LNCaP clone FGC (cell line): ENCODE measurements around the gene MYO1E.

ENCODE experiments used
- DNase-seq: peaks from one replicate; pipeline ENCODE4 v3.0.0-alpha.2; 2011; ENCODE audit warnings: low read depth
- H3K4me3 ChIP-seq: 2 replicates; pipeline ENCODE4 v1.5.1; 2011; ENCODE audit warnings: mild to moderate bottlenecking, low read depth, low read length, control low read depth
- TF ChIP-seq, protein P1 (sequence below): IDR thresholded peaks from 2 replicates; pipeline ENCODE4 v1.5.1; 2012; ENCODE audit warnings: mild to moderate bottlenecking; ENCODE audit not compliant: control insufficient read depth, insufficient read depth; ENCODE audit errors: extremely low read depth

The MYO1E gene

GRCh38 chr15:59217876-59218498 is 154.7 kb downstream of the MYO1E start:
- TF ChIP-seq, protein P1, sequence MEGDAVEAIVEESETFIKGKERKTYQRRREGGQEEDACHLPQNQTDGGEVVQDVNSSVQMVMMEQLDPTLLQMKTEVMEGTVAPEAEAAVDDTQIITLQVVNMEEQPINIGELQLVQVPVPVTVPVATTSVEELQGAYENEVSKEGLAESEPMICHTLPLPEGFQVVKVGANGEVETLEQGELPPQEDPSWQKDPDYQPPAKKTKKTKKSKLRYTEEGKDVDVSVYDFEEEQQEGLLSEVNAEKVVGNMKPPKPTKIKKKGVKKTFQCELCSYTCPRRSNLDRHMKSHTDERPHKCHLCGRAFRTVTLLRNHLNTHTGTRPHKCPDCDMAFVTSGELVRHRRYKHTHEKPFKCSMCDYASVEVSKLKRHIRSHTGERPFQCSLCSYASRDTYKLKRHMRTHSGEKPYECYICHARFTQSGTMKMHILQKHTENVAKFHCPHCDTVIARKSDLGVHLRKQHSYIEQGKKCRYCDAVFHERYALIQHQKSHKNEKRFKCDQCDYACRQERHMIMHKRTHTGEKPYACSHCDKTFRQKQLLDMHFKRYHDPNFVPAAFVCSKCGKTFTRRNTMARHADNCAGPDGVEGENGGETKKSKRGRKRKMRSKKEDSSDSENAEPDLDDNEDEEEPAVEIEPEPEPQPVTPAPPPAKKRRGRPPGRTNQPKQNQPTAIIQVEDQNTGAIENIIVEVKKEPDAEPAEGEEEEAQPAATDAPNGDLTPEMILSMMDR: no peak
- no peak overlapping the region for H3K4me3 ChIP-seq
- DNase-seq: no peak

DNA sequence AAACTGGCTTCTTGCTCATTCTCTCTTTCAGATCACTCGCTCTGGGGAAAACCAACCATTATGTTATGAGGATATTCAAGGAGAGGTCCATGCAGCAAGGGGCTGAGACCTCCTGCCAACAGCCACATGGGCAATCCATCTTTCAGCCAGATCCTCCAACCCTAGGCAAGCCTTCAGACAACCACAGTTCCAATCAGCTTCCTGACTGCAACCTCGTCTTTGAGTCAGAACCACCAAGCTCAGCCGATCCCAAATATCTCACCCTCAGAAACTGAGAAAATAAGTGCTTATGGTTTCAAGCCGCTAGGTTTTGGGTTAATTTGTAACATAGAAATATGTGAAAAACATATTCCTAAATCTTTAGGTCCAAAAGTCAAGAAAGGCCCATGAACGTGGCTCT is 155.8 kb downstream of the MYO1E start:
- no peak overlapping the region for H3K4me3 ChIP-seq
- no peak for DNase-seq
- TF ChIP-seq, protein P1: no peak

GRCh38 chr15:59210186-59210585 is 162.5 kb downstream of the MYO1E start:
- TF ChIP-seq, protein P1: no peak

DNA sequence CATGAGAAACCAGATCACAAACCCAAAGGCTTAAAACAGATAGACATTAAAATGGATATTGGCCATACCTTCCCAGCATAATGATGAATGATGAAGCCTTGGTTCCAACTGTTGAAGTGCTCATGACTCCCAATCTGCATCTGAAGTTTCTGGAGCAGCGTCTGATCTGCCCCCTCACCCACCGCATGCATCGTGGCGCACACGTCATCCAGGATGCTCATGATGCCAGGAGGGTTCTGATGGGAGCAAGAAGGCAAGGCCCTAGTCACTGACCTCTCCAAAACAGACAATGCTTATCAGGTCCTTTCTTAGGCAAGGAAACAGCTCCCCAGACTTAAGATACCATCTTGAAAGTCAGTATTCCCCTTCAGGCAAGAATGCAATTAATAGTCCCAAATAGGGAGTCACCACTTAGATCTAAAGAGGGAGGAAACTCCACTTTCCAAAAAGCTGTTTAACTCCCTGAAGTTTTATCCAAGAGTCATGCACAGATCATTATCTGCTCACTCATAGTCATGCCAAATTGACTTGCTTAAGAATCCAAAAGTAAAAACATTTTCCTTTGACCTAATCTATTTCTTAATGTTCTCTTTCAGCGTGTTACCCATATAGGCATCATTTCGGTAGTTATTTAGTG is 163.9 kb downstream of the MYO1E start:
- TF ChIP-seq, protein P1: no peak
- DNase-seq: no peak

More at GRCh38 chr15:59210186-59210585, 162.5 kb downstream of the MYO1E start:
- H3K4me3 ChIP-seq: no peak overlapping the region
- no peak for DNase-seq

GRCh38 chr15:59206623-59207183 is 166.0 kb downstream of the MYO1E start, which contains the start of gene LDHAL6B:
Gene LDHAL6B (plus strand): TSS chr15:59206843. CDS start chr15:59206941, 98 bp downstream.
- H3K4me3 ChIP-seq: no peak within 1 kb of the TSS
- no peak for DNase-seq
- TF ChIP-seq, protein P1: no peak

More for the DNA sequence above, 163.9 kb downstream of the MYO1E start:
- H3K4me3 ChIP-seq: no peak overlapping the region

DNA sequence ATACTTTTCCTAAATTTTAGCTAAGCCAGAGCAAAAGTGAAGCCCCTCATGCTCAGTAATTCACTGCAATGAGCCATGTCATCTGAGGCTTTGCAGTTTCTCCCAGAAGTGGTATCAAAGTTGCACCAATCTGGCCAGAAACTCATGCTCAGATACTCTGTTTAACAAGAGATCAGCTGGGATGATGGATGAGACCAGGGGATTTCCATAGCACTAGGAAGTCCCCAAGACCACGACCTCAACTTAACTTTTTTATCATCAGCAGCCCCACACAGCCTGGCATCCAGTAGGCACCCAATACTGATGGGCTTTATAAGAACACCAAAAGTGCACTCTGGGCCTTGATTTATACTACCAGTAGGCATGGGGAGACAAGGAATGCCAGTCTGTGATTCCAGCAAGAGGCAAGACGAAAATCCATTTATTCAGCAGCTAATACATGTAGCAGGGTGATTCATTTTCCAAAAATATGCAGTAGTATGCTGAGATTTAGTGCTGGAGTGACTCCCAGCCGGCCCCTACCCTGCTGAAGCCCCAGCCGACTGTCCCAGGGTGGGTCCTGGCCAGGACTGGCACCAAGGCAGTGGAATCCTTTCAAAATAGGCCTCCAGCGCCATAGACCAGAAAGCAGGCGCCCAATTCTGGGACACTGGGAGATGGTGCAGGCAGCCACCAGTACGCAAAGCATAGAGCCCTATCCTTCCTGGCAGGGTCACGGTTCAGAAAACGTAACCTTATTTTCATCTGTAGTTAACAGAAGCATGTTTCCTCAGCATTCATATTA is 166.6 kb downstream of the MYO1E start:
- H3K4me3 ChIP-seq: no peak overlapping the region
- TF ChIP-seq, protein P1: no peak
- DNase-seq: no peak
